Neural progenitor cell (in vitro differentiated cells): ENCODE data around the gene MMP28. TPM values are rescaled to one million over a fixed set of nuclear protein-coding genes. Genes with fewer than 3 reads are reported as not detected.

ENCODE experiments used
- DNase-seq: peaks from one replicate; pipeline ENCODE4 v3.0.0-alpha.2; 2016; ENCODE audit warnings: low spot score
- H2AFZ ChIP-seq: fragments of 200-600 bp; sonication (generic); replicated peaks from 2 replicates; pipeline ENCODE4 v1.6.1; 2016; ENCODE audit warnings: antibody characterized with exemption
- H3F3A ChIP-seq: fragments of 200-600 bp; sonication (generic); 2 replicates; pipeline ENCODE4 v1.6.1; 2016; ENCODE audit warnings: antibody characterized with exemption, low read depth
- H3K27ac ChIP-seq: fragments of 200-600 bp; sonication (generic); 2 replicates; pipeline ENCODE4 v1.5.1; 2016; ENCODE audit warnings: mild to moderate bottlenecking
- H3K27me3 ChIP-seq: fragments of 200-600 bp; sonication (generic); 2 replicates; pipeline ENCODE4 v1.6.1; 2016; ENCODE audit warnings: mild to moderate bottlenecking, moderate library complexity
- H3K36me3 ChIP-seq: fragments of 200-600 bp; sonication (generic); 2 replicates; pipeline ENCODE4 v1.5.1; 2016
- H3K4me1 ChIP-seq: fragments of 200-600 bp; sonication (generic); 2 replicates; pipeline ENCODE4 v1.6.1; 2016; ENCODE audit warnings: mixed run types
- H3K4me2 ChIP-seq: fragments of 200-600 bp; sonication (generic); 2 replicates; pipeline ENCODE4 v1.6.1; 2016
- H3K4me3 ChIP-seq: fragments of 200-600 bp; sonication (generic); 2 replicates; pipeline ENCODE4 v1.5.1; 2016
- H3K79me2 ChIP-seq: fragments of 200-600 bp; sonication (generic); 2 replicates; pipeline ENCODE4 v1.6.1; 2016; ENCODE audit warnings: low read depth
- H3K9ac ChIP-seq: fragments of 200-600 bp; sonication (generic); 2 replicates; pipeline ENCODE4 v1.6.1; 2016
- H3K9me3 ChIP-seq: fragments of 200-600 bp; sonication (generic); 2 replicates; pipeline ENCODE4 v1.5.1; 2016; ENCODE audit warnings: low read depth
- H4K20me1 ChIP-seq: fragments of 200-600 bp; sonication (generic); 2 replicates; pipeline ENCODE4 v1.6.1; 2016; ENCODE audit warnings: low read depth
- H3K27ac Mint-ChIP-seq: 3 replicates; pipeline ENCODE4 v1.8.0; 2021; ENCODE audit warnings: mixed read lengths
- H3K27me3 Mint-ChIP-seq: 2 replicates; pipeline ENCODE4 v1.8.0; 2022; ENCODE audit warnings: low read depth, mild to moderate bottlenecking, inconsistent platforms, moderate library complexity, mixed read lengths; ENCODE audit not compliant: insufficient read depth
- H3K36me3 Mint-ChIP-seq: 3 replicates; pipeline ENCODE4 v1.8.0; 2021; ENCODE audit warnings: mixed read lengths
- H3K4me1 Mint-ChIP-seq: 3 replicates; pipeline ENCODE4 v1.8.0; 2021; ENCODE audit warnings: mixed read lengths
- H3K4me3 Mint-ChIP-seq: 3 replicates; pipeline ENCODE4 v1.8.0; 2021; ENCODE audit warnings: mild to moderate bottlenecking, moderate library complexity, mixed read lengths
- H3K9me3 Mint-ChIP-seq: 3 replicates; pipeline ENCODE4 v1.8.0; 2020; ENCODE audit warnings: mixed read lengths
- EZH2 ChIP-seq: fragments of 200-600 bp; sonication (generic); IDR thresholded peaks from 2 replicates; pipeline ENCODE4 v1.6.1; 2017; ENCODE audit warnings: antibody characterized with exemption, mild to moderate bottlenecking, moderate library complexity
- EZH2phosphoT487 ChIP-seq: fragments of 200-600 bp; sonication (generic); IDR thresholded peaks from 2 replicates; pipeline ENCODE4 v1.6.1; 2017; ENCODE audit warnings: antibody characterized with exemption
- total RNA-seq: library from RNA; depleted of rRNA; stranded (reverse); fragments of >200 nt; gene quantifications from 2 replicates; pipeline ENCODE4 v1.2.3, GENCODE V29; 2015; ENCODE audit warnings: low replicate concordance
- TF ChIP-seq, protein P1 (sequence below): fragments of 200-600 bp; sonication (generic); IDR thresholded peaks from 2 replicates; pipeline ENCODE4 v1.5.1; 2017; ENCODE audit warnings: antibody characterized with exemption, mild to moderate bottlenecking

The MMP28 gene
- total RNA-seq, 1 donor from 2014 or later = not detected

- Histone ChIP-seq H4K20me1 (peaks cover 19% of the 10 kb centered on the region), H3F3A (peaks cover 7% of the 10 kb centered on the region), H3K9ac (no peak overlapping the region), H3K27ac (no peak overlapping the region), H3K4me2 (no peak overlapping the region), H3K79me2 (no peaks in the 10 kb centered on the region), H2AFZ (no peak overlapping the region), H3K4me3 (no peak overlapping the region), H3K27me3 (no peaks in the 10 kb centered on the region), H3K4me1 (peaks cover 26% of the 10 kb centered on the region), H3K36me3 (no peaks in the 10 kb centered on the region), H3K9me3 (no peaks in the 10 kb centered on the region)
- H3K4me3 Mint-ChIP-seq = no peak overlapping the region
- no peaks in the 10 kb centered on the region for H3K9me3 Mint-ChIP-seq
- no peak for DNase-seq
- H3K27ac Mint-ChIP-seq = no peak overlapping the region
- H3K36me3 Mint-ChIP-seq = peaks cover 11% of the 10 kb centered on the region
- H3K27me3 Mint-ChIP-seq = no peaks in the 10 kb centered on the region
- peaks cover 11% of the 10 kb centered on the region for H3K4me1 Mint-ChIP-seq
- TF ChIP-seq, protein P1, sequence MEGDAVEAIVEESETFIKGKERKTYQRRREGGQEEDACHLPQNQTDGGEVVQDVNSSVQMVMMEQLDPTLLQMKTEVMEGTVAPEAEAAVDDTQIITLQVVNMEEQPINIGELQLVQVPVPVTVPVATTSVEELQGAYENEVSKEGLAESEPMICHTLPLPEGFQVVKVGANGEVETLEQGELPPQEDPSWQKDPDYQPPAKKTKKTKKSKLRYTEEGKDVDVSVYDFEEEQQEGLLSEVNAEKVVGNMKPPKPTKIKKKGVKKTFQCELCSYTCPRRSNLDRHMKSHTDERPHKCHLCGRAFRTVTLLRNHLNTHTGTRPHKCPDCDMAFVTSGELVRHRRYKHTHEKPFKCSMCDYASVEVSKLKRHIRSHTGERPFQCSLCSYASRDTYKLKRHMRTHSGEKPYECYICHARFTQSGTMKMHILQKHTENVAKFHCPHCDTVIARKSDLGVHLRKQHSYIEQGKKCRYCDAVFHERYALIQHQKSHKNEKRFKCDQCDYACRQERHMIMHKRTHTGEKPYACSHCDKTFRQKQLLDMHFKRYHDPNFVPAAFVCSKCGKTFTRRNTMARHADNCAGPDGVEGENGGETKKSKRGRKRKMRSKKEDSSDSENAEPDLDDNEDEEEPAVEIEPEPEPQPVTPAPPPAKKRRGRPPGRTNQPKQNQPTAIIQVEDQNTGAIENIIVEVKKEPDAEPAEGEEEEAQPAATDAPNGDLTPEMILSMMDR = no peak
- TF ChIP-seq EZH2 (no peak), EZH2phosphoT487 (no peak)
Measured at GRCh38 chr17:35716173-35716572, 79.3 kb downstream of the MMP28 start.

Other genes starting within 250 kb of the MMP28 start
- not detected in 2 replicates for gene SLFN14, start 234.8 kb downstream of the MMP28 start, total RNA-seq
- gene PEX12, start 217.1 kb downstream of the MMP28 start, total RNA-seq = 6.5 and 7.0 TPM in 2 replicates
- 120 and 125 TPM in 2 replicates for gene AP2B1, start 208.3 kb downstream of the MMP28 start, total RNA-seq
- gene RASL10B, start 64.0 kb downstream of the MMP28 start, total RNA-seq = 4.8 and 14.5 TPM in 2 replicates
- 0.09 TPM in 1 of 2 replicates, not detected in the other for gene GAS2L2, start 42.4 kb downstream of the MMP28 start, total RNA-seq
- gene C17orf50, start 34.8 kb downstream of the MMP28 start, total RNA-seq = not detected in 2 replicates
- gene TAF15, start 13.8 kb upstream of the MMP28 start, total RNA-seq = 84.8 and 90.1 TPM in 2 replicates
- gene HEATR9, start 73.2 kb upstream of the MMP28 start, total RNA-seq = not detected in 2 replicates
- gene CCL5, start 84.7 kb upstream of the MMP28 start, total RNA-seq = not detected in 2 replicates
- gene RDM1, start 135.1 kb upstream of the MMP28 start, total RNA-seq = 22.8 and 28.8 TPM in 2 replicates
- gene LYZL6, start 148.1 kb upstream of the MMP28 start, total RNA-seq = not detected in 2 replicates
- gene CCL16, start 185.9 kb upstream of the MMP28 start, total RNA-seq = not detected in 2 replicates
- gene CCL14, start 191.1 kb upstream of the MMP28 start, total RNA-seq = not detected in 2 replicates
- gene CCL15, start 205.9 kb upstream of the MMP28 start, total RNA-seq = not detected in 2 replicates
- not detected in 2 replicates for gene CCL23, start 222.3 kb upstream of the MMP28 start, total RNA-seq